ENCODE data around the gene STK17B. TPM values are rescaled to one million over a fixed set of nuclear protein-coding genes. Genes with fewer than 3 reads are reported as not detected.

STK17B gene
- total RNA-seq, 4 donors from 2014 or later, result 7.2 to 28.2 (median 26.8) TPM

DNA sequence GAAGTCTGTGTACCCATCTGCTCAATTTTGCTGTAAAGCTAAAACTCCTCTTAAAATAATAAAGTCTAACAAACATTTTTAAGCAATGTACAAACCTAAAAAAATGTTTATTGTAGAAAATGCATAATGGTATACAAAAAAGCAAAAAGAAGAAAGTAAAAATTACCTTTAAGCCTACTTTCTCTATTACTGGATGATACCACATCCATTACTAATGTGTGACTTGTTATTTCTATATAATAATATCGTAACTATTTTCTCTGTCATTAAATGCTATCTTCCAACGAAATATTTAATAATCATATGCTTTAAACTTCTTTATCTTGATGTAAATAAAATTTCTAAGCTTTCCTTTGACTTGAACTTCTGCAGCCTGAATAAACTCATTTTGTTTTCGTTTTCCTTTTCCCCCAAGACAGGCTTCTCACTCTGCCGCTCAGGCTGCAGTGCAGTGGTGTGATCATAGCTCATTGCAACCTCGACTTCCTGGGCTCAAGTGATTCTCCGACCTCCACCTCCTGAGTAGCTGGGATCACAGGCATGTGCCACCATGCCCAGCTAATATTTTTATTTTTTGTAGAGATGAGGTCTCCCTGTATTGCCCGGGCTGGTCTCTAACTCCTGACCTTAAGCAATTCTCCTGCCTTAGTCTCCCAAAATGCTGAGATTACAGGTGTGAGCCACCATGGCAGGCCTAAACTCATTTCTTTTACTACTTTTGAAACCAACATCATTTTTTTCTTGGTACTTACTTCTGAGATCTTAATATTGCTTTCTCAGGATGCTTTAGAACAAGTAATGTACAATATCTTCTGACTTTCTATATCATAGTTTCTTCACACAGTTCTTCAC lies 84.6 kb downstream of the STK17B start:
- H3K27me3 ChIP-seq, result no peaks in the 10 kb centered on the region
- no peak overlapping the region for H3K27ac ChIP-seq
- intact Hi-C loops (cut with DNase I; ENCODE audit: low total_unique reads), result no loop called here
- no peaks in the 10 kb centered on the region for H3K9me3 ChIP-seq
- TF ChIP-seq, protein P1, sequence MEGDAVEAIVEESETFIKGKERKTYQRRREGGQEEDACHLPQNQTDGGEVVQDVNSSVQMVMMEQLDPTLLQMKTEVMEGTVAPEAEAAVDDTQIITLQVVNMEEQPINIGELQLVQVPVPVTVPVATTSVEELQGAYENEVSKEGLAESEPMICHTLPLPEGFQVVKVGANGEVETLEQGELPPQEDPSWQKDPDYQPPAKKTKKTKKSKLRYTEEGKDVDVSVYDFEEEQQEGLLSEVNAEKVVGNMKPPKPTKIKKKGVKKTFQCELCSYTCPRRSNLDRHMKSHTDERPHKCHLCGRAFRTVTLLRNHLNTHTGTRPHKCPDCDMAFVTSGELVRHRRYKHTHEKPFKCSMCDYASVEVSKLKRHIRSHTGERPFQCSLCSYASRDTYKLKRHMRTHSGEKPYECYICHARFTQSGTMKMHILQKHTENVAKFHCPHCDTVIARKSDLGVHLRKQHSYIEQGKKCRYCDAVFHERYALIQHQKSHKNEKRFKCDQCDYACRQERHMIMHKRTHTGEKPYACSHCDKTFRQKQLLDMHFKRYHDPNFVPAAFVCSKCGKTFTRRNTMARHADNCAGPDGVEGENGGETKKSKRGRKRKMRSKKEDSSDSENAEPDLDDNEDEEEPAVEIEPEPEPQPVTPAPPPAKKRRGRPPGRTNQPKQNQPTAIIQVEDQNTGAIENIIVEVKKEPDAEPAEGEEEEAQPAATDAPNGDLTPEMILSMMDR (IDR thresholded peaks at IDR 0.05), result no peak
- no peak for TF ChIP-seq POLR2A (IDR thresholded peaks at IDR 0.05)
- DNase-seq, result no peak
- H3K36me3 ChIP-seq, result no peaks in the 10 kb centered on the region
- H3K4me1 ChIP-seq, result no peaks in the 10 kb centered on the region
- no peak overlapping the region for H3K4me3 ChIP-seq

DNA sequence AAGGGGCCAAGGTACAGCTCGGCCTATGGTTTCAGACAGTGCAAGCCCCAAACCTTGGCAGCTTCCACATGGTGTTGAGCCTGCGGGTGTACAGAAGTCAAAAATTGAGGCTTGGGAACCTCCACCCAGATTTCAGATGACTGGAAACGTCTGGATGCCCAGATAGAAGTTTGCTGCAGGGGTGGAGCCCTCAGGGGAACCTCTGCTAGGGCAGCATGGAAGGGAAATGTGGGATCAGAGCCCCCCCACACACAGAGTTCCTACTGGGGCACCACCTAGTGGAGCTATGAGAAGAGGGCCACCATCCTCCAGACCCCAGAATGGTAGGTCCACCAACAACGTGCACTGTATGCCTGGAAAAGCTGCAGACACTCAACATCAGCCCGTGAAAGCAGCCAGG lies 87.8 kb downstream of the STK17B start:
- Histone ChIP-seq H3K9me3 (no peaks in the 10 kb centered on the region), H3K36me3 (no peaks in the 10 kb centered on the region), H3K27ac (no peak overlapping the region), H3K4me1 (no peaks in the 10 kb centered on the region), H3K4me3 (no peak overlapping the region), H3K27me3 (no peaks in the 10 kb centered on the region)
- TF ChIP-seq, protein P1 (IDR thresholded peaks at IDR 0.05), result no peak
- TF ChIP-seq POLR2A (IDR thresholded peaks at IDR 0.05), result no peak
- intact Hi-C loops (cut with DNase I; ENCODE audit: low total_unique reads), result no loop called here
- DNase-seq, result no peak

Other genes with a start within 250 kb of the STK17B start
- 10 to 100 TPM in 1 of 4 donors, 1 to 10 TPM in 1, under 1 TPM in 2; 0.26 to 10.0 (median 1.7) TPM for gene DNAH7, start 102.7 kb downstream of the STK17B start, total RNA-seq

All from uterus (tissue), 4 donors.